NOMO-1 treated with DMSO at 0.1 percent for 48 hours (cell line): ENCODE results near the gene GIPC3.

Source experiments
- DNase-seq: peaks from one replicate; lab custom pipeline; 2025; ENCODE audit not compliant: unreplicated experiment; lab: John Stamatoyannopoulos, UW

Gene GIPC3

GRCh38 chr19:3604227-3604986 is 19.1 kb downstream of the GIPC3 start:
- no peak for DNase-seq

- DNase-seq, result no peak
Observed at GRCh38 chr19:3604987-3605343, 19.7 kb downstream of the GIPC3 start.

- DNase-seq, result no peak
Observed at GRCh38 chr19:3605361-3605760, 20.1 kb downstream of the GIPC3 start.

- DNase-seq, result no peak
Observed at GRCh38 chr19:3605770-3606169, 20.5 kb downstream of the GIPC3 start.

GRCh38 chr19:3606174-3606689 is 21.0 kb downstream of the GIPC3 start:
- DNase-seq, result no peak

- DNase-seq, result no peak
Observed at GRCh38 chr19:3606690-3607289, 21.5 kb downstream of the GIPC3 start, which contains the start of gene TBXA2R. Gene TBXA2R (minus strand): TSS chr19:3606875. CDS start chr19:3600634, 6,241 bp downstream.

- no peak for DNase-seq
Observed at GRCh38 chr19:3607303-3608078, 22.2 kb downstream of the GIPC3 start.

- no peak for DNase-seq
Observed at GRCh38 chr19:3608079-3608641, 22.9 kb downstream of the GIPC3 start.

GRCh38 chr19:3608750-3609322 is 23.6 kb downstream of the GIPC3 start:
- DNase-seq, result no peak

GRCh38 chr19:3609779-3610719 is 24.8 kb downstream of the GIPC3 start:
- no peak for DNase-seq

- no peak for DNase-seq
Observed at GRCh38 chr19:3610745-3611717, 25.8 kb downstream of the GIPC3 start.

GRCh38 chr19:3611841-3612240 is 26.6 kb downstream of the GIPC3 start:
- no peak for DNase-seq

GRCh38 chr19:3612330-3612729 is 27.1 kb downstream of the GIPC3 start:
- no peak for DNase-seq

- no peak for DNase-seq
Observed at GRCh38 chr19:3612901-3613741, 27.8 kb downstream of the GIPC3 start.

GRCh38 chr19:3613818-3614661 is 28.8 kb downstream of the GIPC3 start:
- no peak for DNase-seq

GRCh38 chr19:3614858-3615505 is 29.7 kb downstream of the GIPC3 start:
- no peak for DNase-seq
